ENCODE measurements around the gene SMAD2.

DNA sequence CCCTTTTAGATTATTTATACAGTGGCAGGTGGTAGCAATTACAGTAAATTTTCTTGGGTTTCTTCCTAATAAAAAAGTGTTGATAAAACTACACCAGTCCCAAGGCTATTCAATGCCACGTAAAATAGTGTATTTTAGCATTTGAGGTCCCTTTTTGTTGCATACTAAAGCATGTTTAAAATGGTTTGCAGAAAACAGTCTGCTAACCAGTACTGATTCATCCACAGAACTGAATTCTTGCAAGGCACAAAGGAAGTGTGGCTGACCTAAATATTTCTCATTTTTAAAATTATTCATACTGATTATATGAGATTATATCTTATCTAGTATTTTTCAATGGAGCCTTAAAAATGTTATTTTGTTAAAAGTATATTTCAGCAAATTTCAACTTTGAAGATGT, 98.1 kb downstream of the SMAD2 start:
- TF ChIP-seq POLR2A (IDR thresholded peaks at IDR 0.05) = no peak
- TF ChIP-seq, protein P1, sequence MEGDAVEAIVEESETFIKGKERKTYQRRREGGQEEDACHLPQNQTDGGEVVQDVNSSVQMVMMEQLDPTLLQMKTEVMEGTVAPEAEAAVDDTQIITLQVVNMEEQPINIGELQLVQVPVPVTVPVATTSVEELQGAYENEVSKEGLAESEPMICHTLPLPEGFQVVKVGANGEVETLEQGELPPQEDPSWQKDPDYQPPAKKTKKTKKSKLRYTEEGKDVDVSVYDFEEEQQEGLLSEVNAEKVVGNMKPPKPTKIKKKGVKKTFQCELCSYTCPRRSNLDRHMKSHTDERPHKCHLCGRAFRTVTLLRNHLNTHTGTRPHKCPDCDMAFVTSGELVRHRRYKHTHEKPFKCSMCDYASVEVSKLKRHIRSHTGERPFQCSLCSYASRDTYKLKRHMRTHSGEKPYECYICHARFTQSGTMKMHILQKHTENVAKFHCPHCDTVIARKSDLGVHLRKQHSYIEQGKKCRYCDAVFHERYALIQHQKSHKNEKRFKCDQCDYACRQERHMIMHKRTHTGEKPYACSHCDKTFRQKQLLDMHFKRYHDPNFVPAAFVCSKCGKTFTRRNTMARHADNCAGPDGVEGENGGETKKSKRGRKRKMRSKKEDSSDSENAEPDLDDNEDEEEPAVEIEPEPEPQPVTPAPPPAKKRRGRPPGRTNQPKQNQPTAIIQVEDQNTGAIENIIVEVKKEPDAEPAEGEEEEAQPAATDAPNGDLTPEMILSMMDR (IDR thresholded peaks at IDR 0.05) = no peak

Data from lower leg skin (tissue), 3 donors.